IPS-18a (cell line): Measurements from ENCODE around the gene RYR3.

ENCODE experiments used
- H3K27ac ChIP-seq: one replicate; pipeline ENCODE4 v1.5.1; 2013; ENCODE audit warnings: low read length
- H3K27me3 ChIP-seq: one replicate; pipeline ENCODE4 v1.6.1; 2013; ENCODE audit warnings: mild to moderate bottlenecking, low read length; ENCODE audit not compliant: control insufficient read depth, insufficient read depth
- H3K36me3 ChIP-seq: one replicate; pipeline ENCODE4 v1.6.1; 2013; ENCODE audit warnings: low read depth, low read length; ENCODE audit not compliant: control insufficient read depth
- H3K4me1 ChIP-seq: one replicate; pipeline ENCODE4 v1.6.1; 2013; ENCODE audit warnings: low read depth, low read length; ENCODE audit not compliant: control insufficient read depth
- H3K4me3 ChIP-seq: one replicate; pipeline ENCODE4 v1.5.1; 2013; ENCODE audit warnings: low read length
- H3K9ac ChIP-seq: one replicate; pipeline ENCODE4 v1.6.1; 2013; ENCODE audit warnings: mild to moderate bottlenecking, low read length, moderate library complexity
- H3K9me3 ChIP-seq: one replicate; pipeline ENCODE4 v1.6.1; 2013; ENCODE audit warnings: low read depth, low read length; ENCODE audit not compliant: control insufficient read depth

RYR3 gene

GRCh38 chr15:33698126-33698525 is 387.4 kb downstream of the RYR3 start:
- Histone ChIP-seq H3K4me1 (no peaks in the 10 kb centered on the region), H3K36me3 (no peaks in the 10 kb centered on the region), H3K27me3 (no peaks in the 10 kb centered on the region), H3K27ac (no peak overlapping the region), H3K9me3 (no peaks in the 10 kb centered on the region), H3K9ac (no peak overlapping the region), H3K4me3 (no peak overlapping the region)

GRCh38 chr15:33699145-33699544 is 388.4 kb downstream of the RYR3 start:
- Histone ChIP-seq H3K4me3 (no peak overlapping the region), H3K4me1 (no peaks in the 10 kb centered on the region), H3K36me3 (no peaks in the 10 kb centered on the region), H3K27me3 (no peaks in the 10 kb centered on the region), H3K9ac (no peak overlapping the region), H3K27ac (no peak overlapping the region), H3K9me3 (no peaks in the 10 kb centered on the region)

GRCh38 chr15:33699691-33700447 is 389.1 kb downstream of the RYR3 start:
- no peak overlapping the region for H3K27ac ChIP-seq
- H3K27me3 ChIP-seq: no peaks in the 10 kb centered on the region
- no peak overlapping the region for H3K9ac ChIP-seq
- no peaks in the 10 kb centered on the region for H3K4me1 ChIP-seq
- no peak overlapping the region for H3K4me3 ChIP-seq
- H3K36me3 ChIP-seq: no peaks in the 10 kb centered on the region
- H3K9me3 ChIP-seq: no peaks in the 10 kb centered on the region

- H3K4me1 ChIP-seq: no peaks in the 10 kb centered on the region
- H3K27ac ChIP-seq: no peak overlapping the region
- H3K9ac ChIP-seq: no peak overlapping the region
- H3K4me3 ChIP-seq: no peak overlapping the region
- H3K36me3 ChIP-seq: no peaks in the 10 kb centered on the region
- H3K27me3 ChIP-seq: no peaks in the 10 kb centered on the region
- no peaks in the 10 kb centered on the region for H3K9me3 ChIP-seq
These were observed 390.0 kb downstream of the RYR3 start for GRCh38 chr15:33700695-33701303.

- H3K27me3 ChIP-seq: no peaks in the 10 kb centered on the region
- no peak overlapping the region for H3K9ac ChIP-seq
- no peaks in the 10 kb centered on the region for H3K36me3 ChIP-seq
- H3K4me1 ChIP-seq: no peaks in the 10 kb centered on the region
- H3K9me3 ChIP-seq: no peaks in the 10 kb centered on the region
- no peak overlapping the region for H3K4me3 ChIP-seq
- no peak overlapping the region for H3K27ac ChIP-seq
These were observed 390.5 kb downstream of the RYR3 start for GRCh38 chr15:33701304-33701696.

- no peak overlapping the region for H3K4me3 ChIP-seq
- no peaks in the 10 kb centered on the region for H3K27me3 ChIP-seq
- no peak overlapping the region for H3K9ac ChIP-seq
- no peaks in the 10 kb centered on the region for H3K36me3 ChIP-seq
- H3K9me3 ChIP-seq: peaks cover 5% of the 10 kb centered on the region
- no peak overlapping the region for H3K27ac ChIP-seq
- H3K4me1 ChIP-seq: no peaks in the 10 kb centered on the region
These were observed 395.4 kb downstream of the RYR3 start for GRCh38 chr15:33706173-33706572.

- Histone ChIP-seq H3K9ac (no peak overlapping the region), H3K27ac (no peak overlapping the region), H3K4me3 (no peak overlapping the region), H3K27me3 (no peaks in the 10 kb centered on the region), H3K9me3 (peaks cover 5% of the 10 kb centered on the region), H3K4me1 (no peaks in the 10 kb centered on the region), H3K36me3 (no peaks in the 10 kb centered on the region)
These were observed 400.0 kb downstream of the RYR3 start for GRCh38 chr15:33710748-33711147.

- H3K27me3 ChIP-seq: no peaks in the 10 kb centered on the region
- H3K4me3 ChIP-seq: no peak overlapping the region
- no peak overlapping the region for H3K27ac ChIP-seq
- H3K4me1 ChIP-seq: no peaks in the 10 kb centered on the region
- H3K36me3 ChIP-seq: no peaks in the 10 kb centered on the region
- H3K9ac ChIP-seq: no peak overlapping the region
- no peaks in the 10 kb centered on the region for H3K9me3 ChIP-seq
These were observed 405.3 kb downstream of the RYR3 start for GRCh38 chr15:33716025-33716424.

- Histone ChIP-seq H3K27me3 (no peaks in the 10 kb centered on the region), H3K9me3 (no peaks in the 10 kb centered on the region), H3K36me3 (no peaks in the 10 kb centered on the region), H3K4me3 (no peak overlapping the region), H3K4me1 (no peaks in the 10 kb centered on the region), H3K27ac (no peak overlapping the region), H3K9ac (no peak overlapping the region)
These were observed 410.2 kb downstream of the RYR3 start for GRCh38 chr15:33720952-33721351.

- Histone ChIP-seq H3K27me3 (no peaks in the 10 kb centered on the region), H3K27ac (no peak overlapping the region), H3K36me3 (no peaks in the 10 kb centered on the region), H3K4me3 (no peak overlapping the region), H3K9ac (no peak overlapping the region), H3K9me3 (no peaks in the 10 kb centered on the region), H3K4me1 (no peaks in the 10 kb centered on the region)
These were observed 411.4 kb downstream of the RYR3 start for GRCh38 chr15:33722005-33722672.

GRCh38 chr15:33722673-33723015 is 411.9 kb downstream of the RYR3 start:
- Histone ChIP-seq H3K27me3 (no peaks in the 10 kb centered on the region), H3K27ac (no peak overlapping the region), H3K4me1 (no peaks in the 10 kb centered on the region), H3K9me3 (no peaks in the 10 kb centered on the region), H3K9ac (no peak overlapping the region), H3K36me3 (no peaks in the 10 kb centered on the region), H3K4me3 (no peak overlapping the region)
